NCI-H526 (cell line): ENCODE measurements around the gene UNCX.
"Not testable (repeated sequence)": the region's sequence is repeated elsewhere in the genome, so short reads cannot be mapped to it uniquely, and the experiment has no call there.

Experiments
- DNase-seq, 2 experiments: peaks; one replicate each; lab custom pipeline; 2025; lab: John Stamatoyannopoulos, UW

Gene UNCX

DNA sequence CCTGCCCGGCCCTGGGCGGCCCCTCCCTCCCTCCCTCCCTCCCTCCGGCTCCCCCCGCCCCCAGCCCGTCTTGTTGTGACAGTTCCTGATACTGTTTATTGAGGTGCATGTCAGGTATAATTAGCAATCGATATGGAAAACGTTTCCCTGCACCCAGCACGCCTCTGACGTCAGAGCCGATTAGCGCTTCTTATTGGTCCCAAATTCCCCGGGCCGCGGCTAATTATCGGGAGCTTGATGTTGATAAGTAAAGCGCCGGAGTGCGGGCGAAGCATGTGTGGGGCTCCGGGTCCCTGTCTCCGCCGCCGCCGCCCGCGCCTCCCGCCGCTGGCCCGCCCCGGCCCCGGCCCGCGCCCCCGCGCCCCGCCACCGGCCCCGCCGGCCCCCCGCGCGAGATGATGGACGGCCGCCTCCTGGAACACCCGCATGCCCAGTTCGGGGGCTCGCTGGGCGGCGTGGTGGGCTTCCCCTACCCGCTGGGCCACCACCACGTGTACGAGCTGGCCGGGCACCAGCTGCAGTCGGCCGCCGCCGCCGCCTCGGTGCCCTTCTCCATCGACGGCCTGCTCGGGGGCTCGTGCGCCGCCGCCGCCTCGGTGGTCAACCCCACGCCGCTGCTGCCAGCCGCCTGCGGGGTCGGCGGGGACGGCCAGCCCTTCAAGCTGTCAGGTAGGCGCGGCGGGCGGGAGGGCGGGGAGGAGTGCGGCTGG, at the start of gene UNCX:
TSS of gene UNCX (plus strand) at position 250 of the 710 bp plus-strand sequence. CDS start at position 396, 146 bp downstream.
- DNase-seq, result no peak

DNA sequence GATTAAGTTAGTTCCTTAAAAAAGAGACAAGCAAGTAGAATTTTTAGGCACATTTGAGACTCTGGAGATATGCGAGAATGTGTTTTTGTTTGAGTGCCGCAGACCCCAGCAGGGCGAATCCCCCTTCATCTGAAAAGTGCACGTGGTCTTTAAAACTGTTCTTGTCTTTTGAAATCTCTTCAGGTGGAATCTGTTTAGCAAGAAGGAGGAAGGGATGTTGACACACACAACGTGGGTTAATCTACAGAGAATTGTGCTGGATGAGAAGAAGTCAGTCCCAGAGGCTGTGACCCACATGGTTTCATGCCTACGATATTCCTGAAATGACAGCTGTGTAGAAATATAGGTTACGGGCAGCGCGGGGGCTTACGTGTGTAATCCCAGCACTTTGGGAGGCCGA, 45.5 kb upstream of the UNCX start:
- DNase-seq, result no peak

DNA sequence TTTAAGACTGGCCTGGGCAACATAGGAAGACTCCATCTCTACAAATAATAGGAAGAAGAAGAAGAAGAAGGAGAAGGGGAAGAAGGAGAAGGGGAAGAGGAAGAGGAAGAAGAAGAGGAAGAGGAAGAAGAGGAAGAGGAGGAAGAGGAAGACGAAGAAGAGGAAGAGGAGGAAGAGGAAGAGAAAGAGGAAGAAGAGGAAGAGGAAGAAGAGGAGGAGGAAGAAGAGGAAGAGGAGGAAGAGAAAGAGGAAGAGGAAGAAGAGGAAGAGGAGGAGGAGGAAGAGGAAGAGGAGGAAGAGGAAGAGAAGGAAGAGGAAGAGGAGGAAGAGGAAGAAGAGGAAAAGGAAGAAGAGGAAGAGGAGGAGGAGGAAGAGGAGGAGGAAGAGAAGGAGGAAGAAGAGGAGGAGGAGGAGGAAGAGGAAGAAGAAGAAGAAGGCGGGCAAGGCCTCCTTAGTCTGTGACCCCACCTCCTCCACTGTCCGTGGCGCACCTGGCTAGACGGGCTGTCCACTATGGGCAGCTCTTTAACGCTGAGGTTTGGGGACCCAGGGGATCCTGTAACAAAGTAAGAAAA, 43.9 kb upstream of the UNCX start:
- DNase-seq, result no peak

DNA sequence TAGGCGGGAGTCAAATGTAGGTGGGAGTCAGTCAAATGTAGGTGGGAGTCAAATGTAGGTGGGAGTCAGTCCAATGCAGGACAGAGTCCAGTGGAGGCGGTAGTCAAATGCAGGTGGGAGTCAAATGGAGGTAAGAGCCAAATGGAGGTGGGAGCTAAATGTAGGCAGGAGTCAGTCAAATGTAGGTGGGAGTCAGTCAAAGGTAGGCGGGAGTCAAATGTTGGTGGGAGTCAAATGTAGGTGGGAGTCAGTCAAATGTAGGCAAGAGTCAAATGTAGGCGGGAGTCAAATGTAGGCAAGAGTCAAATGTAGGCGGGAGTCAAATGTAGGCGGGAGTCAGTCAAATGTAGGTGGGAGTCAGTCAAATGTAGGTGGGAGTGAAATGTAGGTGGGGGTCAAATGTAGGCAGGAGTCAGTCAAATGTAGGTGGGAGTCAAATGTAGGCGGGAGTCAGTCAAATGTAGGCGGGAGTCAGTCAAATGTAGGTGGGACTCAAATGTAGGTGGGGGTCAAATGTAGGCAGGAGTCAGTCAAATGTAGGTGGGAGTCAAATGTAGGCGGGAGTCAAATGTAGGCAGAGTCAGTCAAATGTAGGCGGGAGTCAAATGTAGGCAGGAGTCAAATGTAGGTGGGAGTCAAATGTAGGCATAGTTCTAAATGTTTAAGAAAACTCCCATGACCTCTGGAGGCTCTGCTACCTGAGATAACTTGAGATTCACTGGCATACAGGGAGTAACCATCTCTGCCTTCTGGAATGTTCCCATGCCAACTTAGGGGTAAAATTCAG, 42.5 kb upstream of the UNCX start:
- no peak for DNase-seq

DNA sequence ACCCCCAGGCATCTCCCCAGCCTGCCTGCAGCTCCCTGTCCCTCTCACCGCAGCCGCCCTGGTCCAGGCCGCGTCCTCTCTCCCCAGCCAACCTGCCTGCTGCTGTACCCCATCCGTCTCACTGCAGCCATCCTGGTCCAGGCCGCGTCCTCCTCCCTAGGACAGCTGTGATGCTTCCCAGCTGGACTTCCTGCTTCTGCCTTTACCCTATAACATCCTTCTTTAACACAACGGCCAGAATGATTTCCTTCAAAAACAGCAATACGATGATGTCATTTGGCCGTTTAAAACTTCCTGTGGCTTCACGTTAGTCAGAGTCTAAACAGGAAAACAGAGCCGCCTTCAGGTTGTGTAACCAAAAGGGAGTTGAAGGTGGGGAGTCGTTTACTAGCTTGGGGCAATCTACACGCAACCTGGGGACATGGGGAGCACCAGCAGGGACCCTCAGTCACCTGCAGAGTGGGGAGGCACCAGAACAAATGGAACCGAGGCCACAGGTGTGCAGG, 40.4 kb upstream of the UNCX start:
- DNase-seq, result no peak

DNA sequence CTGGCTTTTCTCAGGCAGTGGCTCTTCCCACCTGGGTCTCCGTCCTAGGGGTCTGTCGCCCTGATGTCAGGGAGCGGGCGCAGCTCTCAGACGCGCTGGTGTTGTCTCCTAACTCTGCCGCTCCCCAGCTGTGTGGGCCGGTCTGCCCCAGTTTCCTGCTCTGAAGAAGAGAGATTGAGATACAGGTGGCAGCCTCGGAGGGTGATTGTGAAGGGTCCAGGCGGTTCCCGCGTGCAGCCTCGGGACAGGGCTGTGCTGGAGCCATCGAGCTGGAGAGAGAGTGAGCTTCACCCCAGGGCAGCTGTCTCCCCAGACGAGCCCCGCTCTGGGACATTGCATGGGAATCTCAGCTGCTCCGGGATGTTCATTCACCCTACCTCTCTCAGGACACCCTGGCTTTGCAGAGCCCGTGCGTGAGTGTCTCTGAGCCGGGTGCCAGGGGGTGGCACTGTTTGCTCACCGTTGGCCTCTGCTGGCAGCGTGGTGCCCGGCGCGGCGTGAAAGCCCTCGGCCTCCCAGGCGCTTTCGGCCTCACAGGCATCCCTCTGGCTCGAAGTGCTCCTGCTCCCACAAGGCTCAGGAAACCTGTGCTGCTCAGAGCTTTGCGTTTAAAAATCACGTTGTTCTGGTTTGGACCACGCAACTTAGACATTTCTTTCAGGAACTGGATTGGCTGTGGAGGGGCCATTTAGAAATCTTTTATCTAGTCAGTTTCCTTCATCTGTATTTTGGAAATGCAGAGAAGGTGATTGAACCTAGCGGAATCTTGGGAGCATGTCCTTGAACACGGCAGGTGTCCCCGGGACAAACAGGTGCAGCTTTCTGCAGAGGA, 38.9 kb upstream of the UNCX start:
- DNase-seq, result peak in 1 of 2 experiments; percentile 82

DNA sequence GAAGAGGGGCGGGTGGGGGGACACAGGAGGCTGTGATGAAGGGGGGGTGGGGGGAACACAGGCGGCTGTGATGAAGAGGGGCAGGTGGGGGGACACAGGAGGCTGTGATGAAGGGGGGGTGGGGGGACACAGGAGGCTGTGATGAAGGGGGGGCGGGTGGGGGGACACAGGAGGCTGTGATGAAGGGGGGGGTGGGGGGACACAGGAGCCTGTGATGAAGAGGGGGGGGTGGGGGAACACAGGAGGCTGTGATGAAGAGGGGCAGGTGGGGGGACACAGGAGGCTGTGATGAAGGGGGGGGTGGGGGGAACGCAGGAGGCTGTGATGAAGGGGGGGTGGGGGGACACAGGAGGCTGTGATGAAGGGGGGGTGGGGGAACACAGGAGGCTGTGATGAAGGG, 36.2 kb upstream of the UNCX start:
- peak in 1 of 2 experiments; percentile 23 for DNase-seq

DNA sequence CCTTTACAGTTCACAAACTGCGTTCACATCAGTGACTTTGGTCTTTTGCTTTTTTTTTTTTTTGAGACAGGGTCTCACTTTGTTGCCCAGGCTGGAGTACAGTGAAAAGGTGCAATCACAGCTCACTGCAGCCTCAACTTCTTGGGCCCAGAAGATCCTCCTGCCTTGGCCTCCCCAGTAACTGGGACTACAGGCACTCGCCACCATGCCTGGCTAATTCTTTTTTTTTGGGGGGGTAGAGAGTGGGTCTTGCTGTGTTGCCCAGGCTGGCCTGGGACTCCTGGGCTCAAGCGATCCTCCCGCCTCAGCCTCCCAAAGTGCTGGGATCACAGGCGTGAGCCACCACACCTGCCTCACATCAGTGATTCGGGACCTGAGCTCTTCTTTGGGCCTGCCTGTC, 35.7 kb upstream of the UNCX start:
- no peak for DNase-seq

DNA sequence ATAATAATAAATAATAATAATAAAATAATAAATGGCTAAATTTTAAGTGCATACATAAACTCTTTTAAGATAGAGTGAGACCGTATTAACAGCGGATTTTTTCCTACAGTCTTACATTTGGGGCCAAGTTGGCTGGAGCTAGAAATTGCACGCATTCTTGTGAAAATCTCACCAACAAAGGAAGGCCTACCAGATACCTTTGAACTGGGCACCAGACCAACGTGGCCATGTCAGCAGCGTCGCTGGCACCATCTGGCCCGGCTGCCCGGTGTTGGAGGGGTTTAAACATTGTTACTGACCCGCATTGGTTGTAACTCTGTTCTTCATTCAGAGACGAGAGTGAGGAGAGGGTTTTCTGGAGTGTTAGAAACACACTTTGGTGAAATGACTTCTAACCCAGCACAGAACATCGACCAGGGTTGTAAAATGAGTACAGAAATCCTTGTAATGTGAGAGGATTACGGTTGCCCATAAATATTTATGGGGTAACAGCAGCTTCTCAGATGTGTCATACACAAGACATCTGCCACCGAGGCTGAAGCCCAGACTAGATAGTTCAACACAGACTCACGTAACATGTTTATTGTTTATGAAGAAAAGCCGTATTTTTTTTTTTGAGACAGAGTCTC, 34.6 kb upstream of the UNCX start:
- DNase-seq, result peak; percentile 33 to 42

DNA sequence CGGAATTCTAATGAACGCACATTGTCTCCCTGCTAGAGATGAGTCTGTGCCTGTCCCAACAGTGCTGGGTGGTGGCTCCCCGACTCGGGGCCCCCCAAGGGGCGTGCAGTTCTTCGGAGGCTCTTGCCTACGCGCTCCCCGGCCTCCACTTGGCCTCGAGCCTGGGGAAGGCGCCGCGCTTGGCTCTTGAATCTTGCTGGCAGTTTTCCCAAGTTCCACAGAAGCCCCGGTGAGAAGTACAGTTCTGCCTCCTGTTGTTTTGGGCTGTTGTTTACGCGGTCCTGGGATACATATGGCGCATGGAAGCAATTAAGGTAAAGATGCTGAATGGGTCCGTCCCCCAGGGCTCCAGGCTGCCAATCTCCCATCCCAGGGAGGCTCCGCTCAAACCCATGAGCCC, 32.6 kb upstream of the UNCX start:
- DNase-seq, result no peak

DNA sequence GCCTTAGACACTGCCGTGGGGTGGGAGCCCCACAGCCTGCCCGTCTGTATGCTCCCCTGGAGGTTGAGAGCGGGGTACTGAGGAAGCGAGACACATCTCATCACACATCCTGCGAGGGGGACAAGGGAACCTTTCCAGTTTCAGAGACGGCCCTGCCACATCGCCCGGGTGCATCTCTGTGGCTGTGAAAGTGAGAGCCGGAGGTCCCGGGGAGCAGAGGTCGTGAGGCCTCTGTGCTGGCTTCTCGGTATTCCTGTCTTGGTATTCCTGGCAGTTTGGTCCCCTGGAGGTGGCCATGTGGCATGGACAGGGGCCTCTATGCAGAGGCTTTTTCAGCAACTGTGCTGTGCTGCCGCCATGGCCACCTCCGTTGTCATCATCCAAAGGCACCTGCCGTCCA, 30.8 kb upstream of the UNCX start:
- no peak for DNase-seq

DNA sequence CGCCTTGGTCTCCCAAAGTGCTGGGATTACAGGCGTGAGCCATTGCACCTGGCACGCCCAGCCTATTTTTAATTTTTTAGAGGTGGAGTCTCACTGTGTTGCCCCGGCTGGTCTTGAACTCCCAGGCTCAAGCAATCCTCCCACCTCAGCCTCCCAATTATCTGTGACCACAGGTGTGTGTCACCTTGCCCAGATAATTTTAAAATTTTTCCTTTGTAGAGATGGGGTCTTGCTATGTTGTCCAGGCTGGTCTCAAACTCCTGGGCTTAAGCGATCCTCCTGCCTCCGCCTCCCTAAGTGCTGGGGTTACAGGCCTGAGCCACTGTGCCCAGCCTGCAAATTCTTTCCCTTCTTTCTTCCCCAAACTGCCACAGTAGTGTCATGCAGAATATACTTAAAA, 29.8 kb upstream of the UNCX start:
- DNase-seq, result not testable (repeated sequence)

DNA sequence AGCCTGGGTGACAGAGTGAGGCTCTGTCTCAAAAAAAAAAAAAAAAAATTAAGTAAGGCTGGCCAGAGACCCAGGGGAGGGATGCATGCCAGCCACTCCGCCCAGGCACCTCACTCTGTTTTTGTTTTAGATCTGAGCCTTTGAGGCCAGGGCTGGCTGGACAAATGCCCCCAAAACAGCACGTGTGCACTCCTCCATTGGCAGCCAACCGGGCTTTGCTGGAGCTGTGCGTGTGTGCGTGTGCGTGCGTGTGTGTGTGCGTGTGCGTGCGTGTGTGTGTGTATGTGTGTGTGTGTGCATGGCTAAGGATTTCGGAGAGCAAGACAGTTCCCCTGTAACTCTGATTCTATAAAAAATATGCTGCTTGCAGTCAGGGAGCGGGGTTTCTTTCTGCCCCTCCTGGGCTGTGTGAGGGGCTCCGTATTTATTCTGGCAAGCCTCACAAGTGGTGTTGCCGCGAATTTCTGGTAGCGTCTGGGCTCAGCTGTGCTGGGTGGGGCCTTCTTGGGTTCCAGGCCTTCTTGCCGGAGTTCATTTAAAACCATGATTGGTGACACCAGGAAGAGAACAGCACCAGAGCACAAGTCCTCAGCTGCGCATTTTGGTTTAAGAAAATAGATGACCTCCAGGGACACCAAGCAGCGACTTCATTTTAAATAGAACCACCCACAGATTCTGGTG, 28.1 kb upstream of the UNCX start:
- no peak for DNase-seq

DNA sequence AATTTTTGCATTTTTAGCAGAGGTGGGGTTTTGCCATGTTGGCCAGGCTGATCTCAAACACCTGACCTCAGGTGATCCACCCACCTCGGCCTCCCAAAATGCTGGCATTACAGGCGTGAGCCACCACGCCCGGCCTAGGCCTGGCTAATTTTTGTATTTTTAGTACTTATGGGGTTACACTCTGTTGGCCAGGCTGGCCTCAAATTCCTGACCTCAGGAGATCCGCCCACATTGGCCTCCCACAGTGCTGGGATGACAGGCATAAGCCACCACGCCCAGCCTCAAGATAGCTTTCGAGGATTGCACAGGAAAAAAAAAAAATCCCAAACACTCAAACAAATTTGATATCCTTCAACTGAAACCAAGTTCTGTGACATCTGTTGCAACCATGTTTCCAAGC, 26.9 kb upstream of the UNCX start:
- not testable (repeated sequence) for DNase-seq

DNA sequence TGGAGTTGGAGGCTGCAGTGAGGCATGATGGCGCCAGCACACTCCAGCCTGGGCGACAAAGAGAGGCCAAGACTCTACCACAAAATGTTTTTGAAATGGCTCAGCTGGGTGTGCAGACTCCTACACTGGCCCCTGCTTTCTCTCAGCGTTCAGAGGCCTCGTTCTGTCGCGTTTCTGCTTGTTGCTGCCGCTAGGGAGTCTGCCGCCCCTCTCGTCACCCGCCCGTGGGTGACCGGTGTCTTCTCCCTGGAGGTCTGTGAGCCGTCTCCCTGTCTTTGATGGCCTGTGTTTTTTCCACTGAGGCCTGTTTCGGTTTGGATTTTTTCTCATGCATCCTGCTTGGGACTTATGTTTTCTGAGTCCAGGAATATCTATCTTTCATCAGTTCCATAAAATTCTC, 23.6 kb upstream of the UNCX start:
- DNase-seq, result no peak

DNA sequence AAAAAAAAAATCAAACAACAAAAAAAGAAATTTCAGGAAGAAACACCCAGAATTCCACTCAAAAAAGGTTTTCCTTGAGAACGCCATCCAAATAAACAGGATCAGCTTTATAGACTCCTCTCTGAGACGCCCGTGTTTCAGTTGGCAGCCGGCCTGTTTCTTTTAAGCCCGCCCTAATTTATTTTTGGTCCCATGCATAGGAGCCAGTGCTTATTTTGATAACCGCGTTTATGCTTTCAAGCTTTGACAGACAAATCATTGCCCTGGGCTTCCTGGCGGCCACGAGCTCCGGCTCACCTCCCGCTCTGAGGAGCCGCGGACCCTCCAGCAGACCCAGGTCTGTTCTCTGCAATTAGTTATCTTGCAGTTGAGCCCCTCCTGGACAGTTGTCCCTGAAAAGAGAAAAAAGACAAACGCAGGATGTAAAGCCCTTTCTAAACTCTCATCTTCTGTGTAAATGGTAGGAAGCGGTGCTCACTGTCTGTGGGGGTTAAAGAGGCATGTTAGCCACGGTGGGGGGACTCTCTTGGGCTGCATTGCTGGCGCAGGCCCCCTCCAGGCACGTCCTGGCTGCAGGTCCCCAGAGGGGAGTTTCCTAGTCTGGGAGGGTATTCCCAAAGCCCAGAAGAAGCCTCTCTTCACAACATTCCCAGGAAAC, 22.2 kb upstream of the UNCX start:
- no peak for DNase-seq

DNA sequence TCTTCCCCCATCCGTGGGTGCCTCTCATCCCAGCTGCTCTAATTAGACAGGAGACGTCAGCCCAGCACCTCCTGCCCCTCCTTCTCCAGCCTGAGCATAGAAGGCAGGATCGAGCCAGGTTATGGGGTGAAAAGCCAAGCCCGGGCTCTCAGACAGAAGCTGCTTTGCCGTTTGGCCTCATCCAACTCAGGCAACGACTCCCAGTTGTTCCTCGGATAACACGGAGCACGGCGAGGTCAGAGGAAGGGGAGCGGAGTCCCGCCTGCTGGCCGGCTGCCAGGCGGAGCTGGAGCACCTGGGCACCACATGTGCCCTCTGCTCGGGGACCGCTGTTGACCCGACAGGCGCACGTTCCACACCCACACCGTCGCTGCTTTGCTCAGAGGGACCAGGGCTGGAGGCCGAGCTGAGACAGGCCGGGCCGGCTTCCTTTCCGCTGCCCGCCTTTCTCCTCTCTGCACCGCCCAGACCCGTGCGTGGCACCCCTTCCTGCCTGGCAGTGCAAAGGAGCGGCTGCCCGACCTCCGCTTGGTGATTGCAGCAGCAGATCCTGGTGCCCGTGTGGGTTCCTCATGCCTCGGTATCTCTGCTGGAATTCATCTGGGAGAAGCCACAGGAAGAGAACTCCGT, 21.6 kb upstream of the UNCX start:
- DNase-seq, result no peak

DNA sequence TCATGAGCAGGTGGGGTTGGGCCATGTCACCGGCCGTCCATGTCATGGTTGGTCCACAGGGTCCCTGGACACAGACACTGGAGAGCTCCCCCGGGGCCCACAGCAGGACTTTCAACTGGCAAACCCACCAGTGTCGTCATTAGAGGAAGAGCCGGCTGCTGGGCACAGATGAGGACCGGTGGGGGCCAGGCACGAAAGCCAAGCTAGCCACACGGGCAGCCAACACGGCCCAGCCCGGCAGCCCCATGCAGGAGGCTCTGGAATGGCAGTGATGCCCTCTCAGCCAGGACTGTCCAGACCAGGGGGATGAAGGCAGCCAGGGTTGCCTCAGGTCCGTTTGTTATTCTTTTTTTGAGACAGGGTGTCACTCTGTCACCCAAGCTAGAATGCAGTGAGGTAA, 21.1 kb upstream of the UNCX start:
- no peak for DNase-seq

DNA sequence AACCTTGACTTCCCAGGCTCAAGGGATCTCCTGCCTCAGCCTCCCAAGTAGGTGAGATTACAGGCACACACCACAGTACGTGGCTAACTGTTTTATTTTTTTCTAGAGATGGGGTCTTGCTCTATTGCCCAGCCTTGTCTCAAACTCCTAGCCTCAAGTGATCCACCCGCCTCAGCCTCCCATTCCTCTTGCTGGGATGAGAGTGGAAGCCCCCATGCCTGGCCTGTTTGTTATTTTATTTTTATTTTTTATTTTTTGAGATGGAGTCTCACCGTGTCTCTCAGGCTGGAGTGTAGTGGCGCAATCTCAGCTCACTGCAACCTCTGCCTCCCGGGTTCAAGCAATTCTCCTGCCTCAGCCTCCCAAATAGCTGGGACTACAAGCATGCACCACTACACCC, 20.6 kb upstream of the UNCX start:
- DNase-seq, result not testable (repeated sequence)

DNA sequence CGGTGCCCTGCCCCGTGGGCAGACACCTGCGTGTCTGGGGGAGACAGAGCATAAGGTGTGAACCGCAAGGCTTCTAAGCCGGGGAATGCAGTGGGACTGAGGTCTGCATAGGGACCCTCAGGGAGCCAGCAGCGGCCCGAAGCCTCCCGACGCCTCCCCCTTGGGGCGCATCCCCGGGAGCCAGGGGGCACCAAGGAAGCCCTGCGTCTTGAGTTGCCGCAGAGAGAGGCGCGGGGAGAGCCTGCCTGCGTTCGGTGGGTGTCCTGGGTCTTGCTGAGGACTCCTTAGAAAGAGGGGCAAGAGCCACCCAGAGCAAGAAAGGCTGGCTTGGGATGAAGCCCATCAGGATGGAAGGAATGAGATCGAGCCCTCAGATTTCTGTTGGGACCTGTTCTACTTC, 18.2 kb upstream of the UNCX start:
- no peak for DNase-seq
